ENCODE results near the gene CYB561D2. TPM values are rescaled to one million over a fixed set of nuclear protein-coding genes. Genes with fewer than 3 reads are reported as not detected.
A peak's percentile ranks its signal among the peaks of the same experiment; 100 is the strongest.

Gene CYB561D2
- polyA plus RNA-seq, 1 donor from 2014 or later: 21.2 TPM

DNA sequence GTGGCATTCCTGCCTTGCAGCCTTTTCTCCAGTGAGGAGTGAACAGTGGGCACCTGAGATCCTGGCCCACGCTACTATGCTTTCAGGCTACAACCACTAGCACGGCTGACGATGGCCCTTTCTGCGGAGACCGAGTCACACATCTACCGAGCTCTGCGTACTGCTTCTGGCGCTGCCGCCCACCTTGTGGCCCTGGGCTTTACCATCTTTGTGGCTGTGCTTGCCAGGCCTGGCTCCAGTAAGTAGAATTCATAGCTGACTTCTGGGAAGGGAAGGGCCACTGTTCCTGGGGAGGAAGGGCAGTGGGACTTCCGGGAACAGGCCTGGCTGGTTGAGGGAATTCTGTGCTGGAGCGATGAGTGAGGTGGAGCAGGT, 648 bp downstream of the CYB561D2 start:
- Histone ChIP-seq H3K9me3 (ENCODE audit: low read length) (no peaks in the 10 kb centered on the region), H3K4me3 (ENCODE audit: low read length) (peak overlapping the region; percentile 77), H3F3A (ENCODE audit: insufficient read depth, low read length, poor library complexity, severe bottlenecking) (no peaks in the 10 kb centered on the region), H3K27me3 (ENCODE audit: insufficient read depth, low read depth, low read length) (no peaks in the 10 kb centered on the region), H2AFZ (ENCODE audit: low read depth, low read length) (no peak overlapping the region), H3K36me3 (ENCODE audit: insufficient read depth, low read length) (no peaks in the 10 kb centered on the region), H3K27ac (ENCODE audit: low read length) (peak overlapping the region; percentile 86), H3K9ac (ENCODE audit: low read length) (peak overlapping the region; percentile 76), H3K79me2 (replicated peaks; ENCODE audit: insufficient read depth, low read length) (peaks cover 15% of the 10 kb centered on the region), H4K20me1 (ENCODE audit: insufficient read depth) (peaks cover 5% of the 10 kb centered on the region), H3K9me2 (ENCODE audit: insufficient read depth, low read length) (no peaks in the 10 kb centered on the region), H3K4me2 (ENCODE audit: low read length) (peak overlapping the region; percentile 71)
- TF ChIP-seq, protein P1, sequence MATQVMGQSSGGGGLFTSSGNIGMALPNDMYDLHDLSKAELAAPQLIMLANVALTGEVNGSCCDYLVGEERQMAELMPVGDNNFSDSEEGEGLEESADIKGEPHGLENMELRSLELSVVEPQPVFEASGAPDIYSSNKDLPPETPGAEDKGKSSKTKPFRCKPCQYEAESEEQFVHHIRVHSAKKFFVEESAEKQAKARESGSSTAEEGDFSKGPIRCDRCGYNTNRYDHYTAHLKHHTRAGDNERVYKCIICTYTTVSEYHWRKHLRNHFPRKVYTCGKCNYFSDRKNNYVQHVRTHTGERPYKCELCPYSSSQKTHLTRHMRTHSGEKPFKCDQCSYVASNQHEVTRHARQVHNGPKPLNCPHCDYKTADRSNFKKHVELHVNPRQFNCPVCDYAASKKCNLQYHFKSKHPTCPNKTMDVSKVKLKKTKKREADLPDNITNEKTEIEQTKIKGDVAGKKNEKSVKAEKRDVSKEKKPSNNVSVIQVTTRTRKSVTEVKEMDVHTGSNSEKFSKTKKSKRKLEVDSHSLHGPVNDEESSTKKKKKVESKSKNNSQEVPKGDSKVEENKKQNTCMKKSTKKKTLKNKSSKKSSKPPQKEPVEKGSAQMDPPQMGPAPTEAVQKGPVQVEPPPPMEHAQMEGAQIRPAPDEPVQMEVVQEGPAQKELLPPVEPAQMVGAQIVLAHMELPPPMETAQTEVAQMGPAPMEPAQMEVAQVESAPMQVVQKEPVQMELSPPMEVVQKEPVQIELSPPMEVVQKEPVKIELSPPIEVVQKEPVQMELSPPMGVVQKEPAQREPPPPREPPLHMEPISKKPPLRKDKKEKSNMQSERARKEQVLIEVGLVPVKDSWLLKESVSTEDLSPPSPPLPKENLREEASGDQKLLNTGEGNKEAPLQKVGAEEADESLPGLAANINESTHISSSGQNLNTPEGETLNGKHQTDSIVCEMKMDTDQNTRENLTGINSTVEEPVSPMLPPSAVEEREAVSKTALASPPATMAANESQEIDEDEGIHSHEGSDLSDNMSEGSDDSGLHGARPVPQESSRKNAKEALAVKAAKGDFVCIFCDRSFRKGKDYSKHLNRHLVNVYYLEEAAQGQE (IDR thresholded peaks at IDR 0.05; ENCODE audit: borderline replicate concordance): no peak
- no peak for TF ChIP-seq EP300 (conservative IDR thresholded peaks at IDR 0.05; ENCODE audit: poor library complexity, severe bottlenecking)

DNA sequence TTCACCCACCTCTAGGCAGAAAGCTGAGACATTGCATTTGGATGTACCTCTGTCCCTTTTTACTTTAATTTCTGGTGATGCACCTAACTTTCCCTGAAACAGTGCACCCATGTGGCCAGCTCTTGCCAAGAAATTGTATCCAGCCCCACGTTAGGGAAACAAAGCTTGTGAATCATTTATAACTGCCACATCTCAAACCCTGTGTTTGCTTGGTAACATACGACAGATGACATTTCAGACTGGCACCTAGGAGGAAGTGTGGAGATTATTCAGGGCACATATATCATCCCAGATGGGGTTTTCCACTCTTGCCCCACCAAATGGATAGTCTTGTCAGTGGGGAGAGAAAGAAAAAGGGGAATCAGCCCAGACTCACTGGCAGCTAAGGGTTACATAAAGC, 2.1 kb downstream of the CYB561D2 start:
- Histone ChIP-seq H3K79me2 (replicated peaks; ENCODE audit: insufficient read depth, low read length) (peaks cover 30% of the 10 kb centered on the region), H3K27me3 (ENCODE audit: insufficient read depth, low read depth, low read length) (no peaks in the 10 kb centered on the region), H3F3A (ENCODE audit: insufficient read depth, low read length, poor library complexity, severe bottlenecking) (no peaks in the 10 kb centered on the region), H3K4me3 (ENCODE audit: low read length) (no peak overlapping the region), H3K27ac (ENCODE audit: low read length) (no peak overlapping the region), H2AFZ (ENCODE audit: low read depth, low read length) (no peak overlapping the region), H3K36me3 (ENCODE audit: insufficient read depth, low read length) (no peaks in the 10 kb centered on the region), H3K9ac (ENCODE audit: low read length) (no peak overlapping the region), H3K9me2 (ENCODE audit: insufficient read depth, low read length) (no peaks in the 10 kb centered on the region), H3K4me2 (ENCODE audit: low read length) (no peak overlapping the region), H3K9me3 (ENCODE audit: low read length) (no peaks in the 10 kb centered on the region), H4K20me1 (ENCODE audit: insufficient read depth) (peaks cover 9% of the 10 kb centered on the region)
- TF ChIP-seq, protein P2, sequence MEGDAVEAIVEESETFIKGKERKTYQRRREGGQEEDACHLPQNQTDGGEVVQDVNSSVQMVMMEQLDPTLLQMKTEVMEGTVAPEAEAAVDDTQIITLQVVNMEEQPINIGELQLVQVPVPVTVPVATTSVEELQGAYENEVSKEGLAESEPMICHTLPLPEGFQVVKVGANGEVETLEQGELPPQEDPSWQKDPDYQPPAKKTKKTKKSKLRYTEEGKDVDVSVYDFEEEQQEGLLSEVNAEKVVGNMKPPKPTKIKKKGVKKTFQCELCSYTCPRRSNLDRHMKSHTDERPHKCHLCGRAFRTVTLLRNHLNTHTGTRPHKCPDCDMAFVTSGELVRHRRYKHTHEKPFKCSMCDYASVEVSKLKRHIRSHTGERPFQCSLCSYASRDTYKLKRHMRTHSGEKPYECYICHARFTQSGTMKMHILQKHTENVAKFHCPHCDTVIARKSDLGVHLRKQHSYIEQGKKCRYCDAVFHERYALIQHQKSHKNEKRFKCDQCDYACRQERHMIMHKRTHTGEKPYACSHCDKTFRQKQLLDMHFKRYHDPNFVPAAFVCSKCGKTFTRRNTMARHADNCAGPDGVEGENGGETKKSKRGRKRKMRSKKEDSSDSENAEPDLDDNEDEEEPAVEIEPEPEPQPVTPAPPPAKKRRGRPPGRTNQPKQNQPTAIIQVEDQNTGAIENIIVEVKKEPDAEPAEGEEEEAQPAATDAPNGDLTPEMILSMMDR (IDR thresholded peaks at IDR 0.05; ENCODE audit: poor library complexity, severe bottlenecking): peak; percentile 37
- TF ChIP-seq EP300 (conservative IDR thresholded peaks at IDR 0.05; ENCODE audit: poor library complexity, severe bottlenecking): no peak

DNA sequence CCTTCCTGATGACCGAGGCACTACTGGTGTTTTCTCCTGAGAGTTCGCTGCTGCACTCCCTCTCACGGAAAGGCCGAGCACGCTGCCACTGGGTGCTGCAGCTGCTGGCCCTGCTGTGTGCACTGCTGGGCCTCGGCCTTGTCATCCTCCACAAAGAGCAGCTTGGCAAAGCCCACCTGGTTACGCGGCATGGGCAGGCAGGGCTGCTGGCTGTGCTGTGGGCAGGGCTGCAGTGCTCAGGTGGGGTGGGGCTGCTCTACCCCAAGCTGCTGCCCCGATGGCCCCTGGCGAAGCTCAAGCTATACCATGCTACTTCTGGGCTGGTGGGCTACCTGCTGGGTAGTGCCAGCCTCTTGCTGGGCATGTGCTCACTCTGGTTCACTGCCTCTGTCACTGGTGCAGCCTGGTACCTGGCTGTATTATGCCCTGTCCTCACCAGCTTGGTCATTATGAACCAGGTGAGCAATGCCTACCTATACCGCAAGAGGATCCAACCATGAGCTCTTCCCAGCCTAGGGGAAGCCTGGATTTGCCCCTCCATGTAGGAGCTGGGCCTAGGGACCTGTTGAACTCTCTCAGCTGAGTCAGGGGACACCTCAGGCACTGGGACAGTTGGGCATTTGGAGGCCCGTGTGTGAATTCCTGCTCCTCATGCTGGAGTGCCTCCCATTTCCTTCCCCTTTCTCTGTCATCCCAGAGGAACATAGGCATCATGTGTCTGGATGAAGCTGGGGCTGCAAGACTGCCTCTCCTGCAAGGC, 2.8 kb downstream of the CYB561D2 start:
- no peaks in the 10 kb centered on the region for H3K9me2 ChIP-seq (ENCODE audit: insufficient read depth, low read length)
- no peaks in the 10 kb centered on the region for H3K27me3 ChIP-seq (ENCODE audit: insufficient read depth, low read depth, low read length)
- H3K9ac ChIP-seq (ENCODE audit: low read length): no peak overlapping the region
- H2AFZ ChIP-seq (ENCODE audit: low read depth, low read length): no peak overlapping the region
- peaks cover 9% of the 10 kb centered on the region for H4K20me1 ChIP-seq (ENCODE audit: insufficient read depth)
- H3K4me2 ChIP-seq (ENCODE audit: low read length): no peak overlapping the region
- H3K79me2 ChIP-seq (replicated peaks; ENCODE audit: insufficient read depth, low read length): peaks cover 36% of the 10 kb centered on the region
- no peaks in the 10 kb centered on the region for H3F3A ChIP-seq (ENCODE audit: insufficient read depth, low read length, poor library complexity, severe bottlenecking)
- TF ChIP-seq, protein P1 (IDR thresholded peaks at IDR 0.05; ENCODE audit: borderline replicate concordance): no peak
- TF ChIP-seq SMC3 (conservative IDR thresholded peaks at IDR 0.05; ENCODE audit: poor library complexity): no peak
- no peak for TF ChIP-seq RAD21 (conservative IDR thresholded peaks at IDR 0.05)
- no peak overlapping the region for H3K4me3 ChIP-seq (ENCODE audit: low read length)
- no peak overlapping the region for H3K27ac ChIP-seq (ENCODE audit: low read length)
- H3K9me3 ChIP-seq (ENCODE audit: low read length): no peaks in the 10 kb centered on the region
- no peaks in the 10 kb centered on the region for H3K36me3 ChIP-seq (ENCODE audit: insufficient read depth, low read length)

Measured in neural cell (in vitro differentiated cells).